ENCODE results near the gene SACS.
A peak's percentile ranks its signal among the peaks of the same experiment; 100 is the strongest.
"Not testable (repeated sequence)": the region's sequence is repeated elsewhere in the genome, so short reads cannot be mapped to it uniquely, and the experiment has no call there.

SACS gene

GRCh38 chr13:23432626-23433025, 876 bp downstream of the SACS start:
- H3K27ac ChIP-seq (ENCODE audit: low read length), result no peak overlapping the region

GRCh38 chr13:23430664-23431063, 2.8 kb downstream of the SACS start:
- Histone ChIP-seq H3K4me1 (ENCODE audit: control insufficient read depth in 1 of 2, insufficient read depth in 2 of 2, low read length in 2 of 2) (peaks cover 0 to 6% of the 10 kb centered on the region in 2 donors), H3K9me3 (ENCODE audit: control insufficient read depth in 1 of 2, low read length in 2 of 2) (peaks cover 0 to 3% of the 10 kb centered on the region in 2 donors), H3K27me3 (ENCODE audit: low read depth, low read length) (no peaks in the 10 kb centered on the region), H3K27ac (ENCODE audit: low read length) (no peak overlapping the region), H3K36me3 (ENCODE audit: control insufficient read depth in 1 of 2, insufficient read depth in 2 of 2, low read length in 2 of 2) (no peaks in the 10 kb centered on the region), H3K4me3 (ENCODE audit: low read depth in 1 of 2, low read length in 2 of 2) (no peak overlapping the region)

More at GRCh38 chr13:23432626-23433025, 876 bp downstream of the SACS start:
- Histone ChIP-seq H3K9me3 (ENCODE audit: control insufficient read depth in 1 of 2, low read length in 2 of 2) (peaks cover 0 to 3% of the 10 kb centered on the region in 2 donors), H3K36me3 (ENCODE audit: control insufficient read depth in 1 of 2, insufficient read depth in 2 of 2, low read length in 2 of 2) (no peaks in the 10 kb centered on the region), H3K4me1 (ENCODE audit: control insufficient read depth in 1 of 2, insufficient read depth in 2 of 2, low read length in 2 of 2) (no peaks in the 10 kb centered on the region), H3K27me3 (ENCODE audit: low read depth, low read length) (no peaks in the 10 kb centered on the region), H3K4me3 (ENCODE audit: low read depth in 1 of 2, low read length in 2 of 2) (peak overlapping the region; percentile 67)

- Histone ChIP-seq H3K27me3 (ENCODE audit: low read depth, low read length) (no peaks in the 10 kb centered on the region), H3K4me1 (ENCODE audit: control insufficient read depth in 1 of 2, insufficient read depth in 2 of 2, low read length in 2 of 2) (peaks cover 0 to 6% of the 10 kb centered on the region in 2 donors), H3K4me3 (ENCODE audit: low read depth in 1 of 2, low read length in 2 of 2) (peak overlapping the region; percentile 28 to 37), H3K36me3 (ENCODE audit: control insufficient read depth in 1 of 2, insufficient read depth in 2 of 2, low read length in 2 of 2) (no peaks in the 10 kb centered on the region), H3K9me3 (ENCODE audit: control insufficient read depth in 1 of 2, low read length in 2 of 2) (peaks cover 0 to 3% of the 10 kb centered on the region in 2 donors), H3K27ac (ENCODE audit: low read length) (peak overlapping the region; percentile 27)
These were observed 5.5 kb downstream of the SACS start for GRCh38 chr13:23427881-23428528.

GRCh38 chr13:23427342-23427843, 6.1 kb downstream of the SACS start:
- Histone ChIP-seq H3K4me3 (ENCODE audit: low read depth in 1 of 2, low read length in 2 of 2) (peak overlapping the region; percentile 28 to 37), H3K27ac (ENCODE audit: low read length) (peak overlapping the region; percentile 27), H3K9me3 (ENCODE audit: control insufficient read depth in 1 of 2, low read length in 2 of 2) (peaks cover 0 to 3% of the 10 kb centered on the region in 2 donors), H3K27me3 (ENCODE audit: low read depth, low read length) (no peaks in the 10 kb centered on the region), H3K36me3 (ENCODE audit: control insufficient read depth in 1 of 2, insufficient read depth in 2 of 2, low read length in 2 of 2) (no peaks in the 10 kb centered on the region), H3K4me1 (ENCODE audit: control insufficient read depth in 1 of 2, insufficient read depth in 2 of 2, low read length in 2 of 2) (peaks cover 0 to 6% of the 10 kb centered on the region in 2 donors)

GRCh38 chr13:23421596-23421995, 11.9 kb downstream of the SACS start:
- Histone ChIP-seq H3K4me1 (ENCODE audit: control insufficient read depth in 1 of 2, insufficient read depth in 2 of 2, low read length in 2 of 2) (no peaks in the 10 kb centered on the region), H3K4me3 (ENCODE audit: low read depth in 1 of 2, low read length in 2 of 2) (no peak overlapping the region), H3K27me3 (ENCODE audit: low read depth, low read length) (no peaks in the 10 kb centered on the region), H3K36me3 (ENCODE audit: control insufficient read depth in 1 of 2, insufficient read depth in 2 of 2, low read length in 2 of 2) (no peaks in the 10 kb centered on the region), H3K9me3 (ENCODE audit: control insufficient read depth in 1 of 2, low read length in 2 of 2) (no peaks in the 10 kb centered on the region), H3K27ac (ENCODE audit: low read length) (no peak overlapping the region)

GRCh38 chr13:23418776-23419683, 14.5 kb downstream of the SACS start:
- Histone ChIP-seq H3K9me3 (ENCODE audit: control insufficient read depth in 1 of 2, low read length in 2 of 2) (no peaks in the 10 kb centered on the region), H3K4me3 (ENCODE audit: low read depth in 1 of 2, low read length in 2 of 2) (no peak overlapping the region), H3K27ac (ENCODE audit: low read length) (no peak overlapping the region), H3K36me3 (ENCODE audit: control insufficient read depth in 1 of 2, insufficient read depth in 2 of 2, low read length in 2 of 2) (no peaks in the 10 kb centered on the region), H3K27me3 (ENCODE audit: low read depth, low read length) (no peaks in the 10 kb centered on the region), H3K4me1 (ENCODE audit: control insufficient read depth in 1 of 2, insufficient read depth in 2 of 2, low read length in 2 of 2) (no peaks in the 10 kb centered on the region)

GRCh38 chr13:23414682-23415081, 18.8 kb downstream of the SACS start:
- Histone ChIP-seq H3K36me3 (ENCODE audit: control insufficient read depth in 1 of 2, insufficient read depth in 2 of 2, low read length in 2 of 2) (no peaks in the 10 kb centered on the region), H3K4me1 (ENCODE audit: control insufficient read depth in 1 of 2, insufficient read depth in 2 of 2, low read length in 2 of 2) (peaks cover 0 to 8% of the 10 kb centered on the region in 2 donors), H3K27ac (ENCODE audit: low read length) (no peak overlapping the region), H3K27me3 (ENCODE audit: low read depth, low read length) (no peaks in the 10 kb centered on the region), H3K9me3 (ENCODE audit: control insufficient read depth in 1 of 2, low read length in 2 of 2) (no peaks in the 10 kb centered on the region), H3K4me3 (ENCODE audit: low read depth in 1 of 2, low read length in 2 of 2) (no peak overlapping the region)

- H3K4me1 ChIP-seq (ENCODE audit: control insufficient read depth in 1 of 2, insufficient read depth in 2 of 2, low read length in 2 of 2), result peaks cover 0 to 8% of the 10 kb centered on the region in 2 donors
- no peaks in the 10 kb centered on the region for H3K27me3 ChIP-seq (ENCODE audit: low read depth, low read length)
- no peak overlapping the region for H3K4me3 ChIP-seq (ENCODE audit: low read depth in 1 of 2, low read length in 2 of 2)
- H3K36me3 ChIP-seq (ENCODE audit: control insufficient read depth in 1 of 2, insufficient read depth in 2 of 2, low read length in 2 of 2), result no peaks in the 10 kb centered on the region
- no peak overlapping the region for H3K27ac ChIP-seq (ENCODE audit: low read length)
- H3K9me3 ChIP-seq (ENCODE audit: control insufficient read depth in 1 of 2, low read length in 2 of 2), result no peaks in the 10 kb centered on the region
These were observed 21.8 kb downstream of the SACS start for GRCh38 chr13:23411706-23412105.

GRCh38 chr13:23411220-23411619, 22.3 kb downstream of the SACS start:
- Histone ChIP-seq H3K4me3 (ENCODE audit: low read depth in 1 of 2, low read length in 2 of 2) (no peak overlapping the region), H3K9me3 (ENCODE audit: control insufficient read depth in 1 of 2, low read length in 2 of 2) (no peaks in the 10 kb centered on the region), H3K27ac (ENCODE audit: low read length) (no peak overlapping the region), H3K4me1 (ENCODE audit: control insufficient read depth in 1 of 2, insufficient read depth in 2 of 2, low read length in 2 of 2) (peaks cover 0 to 8% of the 10 kb centered on the region in 2 donors), H3K27me3 (ENCODE audit: low read depth, low read length) (no peaks in the 10 kb centered on the region), H3K36me3 (ENCODE audit: control insufficient read depth in 1 of 2, insufficient read depth in 2 of 2, low read length in 2 of 2) (no peaks in the 10 kb centered on the region)

GRCh38 chr13:23408026-23408425, 25.5 kb downstream of the SACS start:
- Histone ChIP-seq H3K27me3 (ENCODE audit: low read depth, low read length) (no peaks in the 10 kb centered on the region), H3K4me3 (ENCODE audit: low read depth in 1 of 2, low read length in 2 of 2) (no peak overlapping the region), H3K4me1 (ENCODE audit: control insufficient read depth in 1 of 2, insufficient read depth in 2 of 2, low read length in 2 of 2) (peaks cover 0 to 8% of the 10 kb centered on the region in 2 donors), H3K36me3 (ENCODE audit: control insufficient read depth in 1 of 2, insufficient read depth in 2 of 2, low read length in 2 of 2) (no peaks in the 10 kb centered on the region), H3K27ac (ENCODE audit: low read length) (no peak overlapping the region), H3K9me3 (ENCODE audit: control insufficient read depth in 1 of 2, low read length in 2 of 2) (peaks cover 0 to 2% of the 10 kb centered on the region in 2 donors)

- H3K27ac ChIP-seq (ENCODE audit: low read length); H3K9me3 ChIP-seq (ENCODE audit: control insufficient read depth in 1 of 2, low read length in 2 of 2); H3K4me1 ChIP-seq (ENCODE audit: control insufficient read depth in 1 of 2, insufficient read depth in 2 of 2, low read length in 2 of 2); H3K27me3 ChIP-seq (ENCODE audit: low read depth, low read length); H3K4me3 ChIP-seq (ENCODE audit: low read depth in 1 of 2, low read length in 2 of 2); H3K36me3 ChIP-seq (ENCODE audit: control insufficient read depth in 1 of 2, insufficient read depth in 2 of 2, low read length in 2 of 2): not testable (repeated sequence)
These were observed 32.3 kb downstream of the SACS start for GRCh38 chr13:23401156-23401555.
